ENCODE measurements around the gene SPOCK3. TPM values are rescaled to one million over a fixed set of nuclear protein-coding genes. Genes with fewer than 3 reads are reported as not detected.

SPOCK3 gene
- total RNA-seq, 1 experiment from 2014 or later: not detected

- no peak overlapping the region for H2AFZ ChIP-seq (ENCODE audit: low read length)
- H4K20me1 ChIP-seq (ENCODE audit: insufficient read depth, low read depth, low read length): no peaks in the 10 kb centered on the region
- H3K4me2 ChIP-seq (ENCODE audit: low read depth, low read length, poor library complexity, severe bottlenecking): no peak overlapping the region
- H3K4me1 ChIP-seq (ENCODE audit: low read length): no peaks in the 10 kb centered on the region
- DNase-seq: no peak
- H3K27me3 ChIP-seq (ENCODE audit: low read length): no peaks in the 10 kb centered on the region
- H3K36me3 ChIP-seq (ENCODE audit: insufficient read depth, low read length): no peaks in the 10 kb centered on the region
- no peak overlapping the region for H3K27ac ChIP-seq (ENCODE audit: low read length)
- no peak overlapping the region for H3K4me3 ChIP-seq (ENCODE audit: low read length)
- H3K9me3 ChIP-seq (ENCODE audit: low read length): no peaks in the 10 kb centered on the region
- H3K79me2 ChIP-seq (ENCODE audit: low read length): no peaks in the 10 kb centered on the region
- H3K9ac ChIP-seq (ENCODE audit: low read length): no peak overlapping the region
- no peaks in the 10 kb centered on the region for H3K9me2 ChIP-seq (replicated peaks; ENCODE audit: insufficient read depth, low read length)
Measured at GRCh38 chr4:167233685-167234315, 494 bp downstream of the SPOCK3 start.

- H3K27me3 ChIP-seq (ENCODE audit: low read length): no peaks in the 10 kb centered on the region
- H3K9ac ChIP-seq (ENCODE audit: low read length): no peak overlapping the region
- H3K4me1 ChIP-seq (ENCODE audit: low read length): no peaks in the 10 kb centered on the region
- H3K9me2 ChIP-seq (replicated peaks; ENCODE audit: insufficient read depth, low read length): no peaks in the 10 kb centered on the region
- DNase-seq: no peak
- no peak overlapping the region for H2AFZ ChIP-seq (ENCODE audit: low read length)
- H3K27ac ChIP-seq (ENCODE audit: low read length): no peak overlapping the region
- no peak overlapping the region for H3K4me2 ChIP-seq (ENCODE audit: low read depth, low read length, poor library complexity, severe bottlenecking)
- no peaks in the 10 kb centered on the region for H4K20me1 ChIP-seq (ENCODE audit: insufficient read depth, low read depth, low read length)
- no peak overlapping the region for H3K4me3 ChIP-seq (ENCODE audit: low read length)
- H3K9me3 ChIP-seq (ENCODE audit: low read length): no peaks in the 10 kb centered on the region
- H3K79me2 ChIP-seq (ENCODE audit: low read length): no peaks in the 10 kb centered on the region
- H3K36me3 ChIP-seq (ENCODE audit: insufficient read depth, low read length): no peaks in the 10 kb centered on the region
Measured at GRCh38 chr4:167232805-167233684, 1.2 kb downstream of the SPOCK3 start.

GRCh38 chr4:167230744-167231143 is 3.5 kb downstream of the SPOCK3 start:
- no peaks in the 10 kb centered on the region for H4K20me1 ChIP-seq (ENCODE audit: insufficient read depth, low read depth, low read length)
- H3K9ac ChIP-seq (ENCODE audit: low read length): no peak overlapping the region
- DNase-seq: no peak
- H3K4me1 ChIP-seq (ENCODE audit: low read length): no peaks in the 10 kb centered on the region
- H3K79me2 ChIP-seq (ENCODE audit: low read length): no peaks in the 10 kb centered on the region
- no peak overlapping the region for H2AFZ ChIP-seq (ENCODE audit: low read length)
- H3K4me3 ChIP-seq (ENCODE audit: low read length): no peak overlapping the region
- H3K9me3 ChIP-seq (ENCODE audit: low read length): no peaks in the 10 kb centered on the region
- no peak overlapping the region for H3K4me2 ChIP-seq (ENCODE audit: low read depth, low read length, poor library complexity, severe bottlenecking)
- H3K27ac ChIP-seq (ENCODE audit: low read length): no peak overlapping the region
- H3K36me3 ChIP-seq (ENCODE audit: insufficient read depth, low read length): no peaks in the 10 kb centered on the region
- no peaks in the 10 kb centered on the region for H3K9me2 ChIP-seq (replicated peaks; ENCODE audit: insufficient read depth, low read length)
- no peaks in the 10 kb centered on the region for H3K27me3 ChIP-seq (ENCODE audit: low read length)

DNA sequence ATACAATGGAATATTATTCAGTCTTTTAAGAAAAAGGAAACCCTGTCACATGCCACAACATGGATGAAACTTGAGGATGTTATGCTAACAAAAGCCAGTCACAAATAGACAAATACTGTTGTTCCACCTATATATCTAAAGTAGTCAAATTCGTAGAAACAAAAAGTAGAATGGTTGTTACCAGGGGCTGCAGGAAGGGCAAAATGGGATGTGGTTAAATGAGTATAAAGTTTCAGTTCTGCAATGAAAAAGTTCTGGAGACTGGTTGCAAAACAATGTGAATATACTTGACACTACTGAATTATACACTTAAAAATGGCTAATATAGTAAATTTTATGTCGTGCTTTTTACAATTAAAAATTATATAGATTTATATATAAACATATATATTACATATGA is 12.2 kb downstream of the SPOCK3 start:
- Histone ChIP-seq H3K9me3 (ENCODE audit: low read length) (no peaks in the 10 kb centered on the region), H3K27ac (ENCODE audit: low read length) (no peak overlapping the region), H3K9ac (ENCODE audit: low read length) (no peak overlapping the region), H3K4me3 (ENCODE audit: low read length) (no peak overlapping the region), H3K79me2 (ENCODE audit: low read length) (no peaks in the 10 kb centered on the region), H2AFZ (ENCODE audit: low read length) (no peak overlapping the region), H3K27me3 (ENCODE audit: low read length) (no peaks in the 10 kb centered on the region), H3K4me2 (ENCODE audit: low read depth, low read length, poor library complexity, severe bottlenecking) (no peak overlapping the region), H3K9me2 (replicated peaks; ENCODE audit: insufficient read depth, low read length) (no peaks in the 10 kb centered on the region), H4K20me1 (ENCODE audit: insufficient read depth, low read depth, low read length) (no peaks in the 10 kb centered on the region), H3K36me3 (ENCODE audit: insufficient read depth, low read length) (no peaks in the 10 kb centered on the region), H3K4me1 (ENCODE audit: low read length) (no peaks in the 10 kb centered on the region)
- no peak for DNase-seq

DNA sequence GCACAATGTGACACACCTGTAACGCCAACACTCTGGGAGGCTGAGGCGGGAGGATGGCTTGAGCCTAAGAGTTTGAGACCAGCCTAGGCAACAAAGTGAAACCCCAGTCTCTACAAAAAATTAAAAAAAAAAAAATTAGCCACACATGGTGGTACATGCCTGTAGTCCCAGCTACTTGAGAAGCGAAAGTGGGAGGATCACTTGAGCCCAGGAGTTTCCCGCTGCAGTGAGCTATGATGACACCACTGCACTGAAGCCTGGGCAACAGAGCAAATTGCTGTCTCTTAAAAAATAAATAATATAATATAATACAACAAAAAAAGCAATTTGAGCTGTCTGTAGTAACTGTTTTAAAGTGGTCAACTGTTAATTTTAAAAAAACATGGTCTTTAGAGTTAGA is 13.2 kb downstream of the SPOCK3 start:
- Histone ChIP-seq H3K27me3 (ENCODE audit: low read length) (no peaks in the 10 kb centered on the region), H3K79me2 (ENCODE audit: low read length) (no peaks in the 10 kb centered on the region), H2AFZ (ENCODE audit: low read length) (no peak overlapping the region), H3K9me3 (ENCODE audit: low read length) (no peaks in the 10 kb centered on the region), H3K4me2 (ENCODE audit: low read depth, low read length, poor library complexity, severe bottlenecking) (no peak overlapping the region), H4K20me1 (ENCODE audit: insufficient read depth, low read depth, low read length) (no peaks in the 10 kb centered on the region), H3K4me3 (ENCODE audit: low read length) (no peak overlapping the region), H3K9me2 (replicated peaks; ENCODE audit: insufficient read depth, low read length) (no peaks in the 10 kb centered on the region), H3K9ac (ENCODE audit: low read length) (no peak overlapping the region), H3K4me1 (ENCODE audit: low read length) (no peaks in the 10 kb centered on the region), H3K36me3 (ENCODE audit: insufficient read depth, low read length) (no peaks in the 10 kb centered on the region), H3K27ac (ENCODE audit: low read length) (no peak overlapping the region)
- no peak for DNase-seq

GRCh38 chr4:167218022-167218608 is 16.2 kb downstream of the SPOCK3 start:
- H4K20me1 ChIP-seq (ENCODE audit: insufficient read depth, low read depth, low read length): no peaks in the 10 kb centered on the region
- H3K27me3 ChIP-seq (ENCODE audit: low read length): no peaks in the 10 kb centered on the region
- no peak overlapping the region for H2AFZ ChIP-seq (ENCODE audit: low read length)
- no peaks in the 10 kb centered on the region for H3K9me2 ChIP-seq (replicated peaks; ENCODE audit: insufficient read depth, low read length)
- H3K4me2 ChIP-seq (ENCODE audit: low read depth, low read length, poor library complexity, severe bottlenecking): no peak overlapping the region
- DNase-seq: no peak
- H3K4me3 ChIP-seq (ENCODE audit: low read length): no peak overlapping the region
- no peaks in the 10 kb centered on the region for H3K36me3 ChIP-seq (ENCODE audit: insufficient read depth, low read length)
- no peak overlapping the region for H3K27ac ChIP-seq (ENCODE audit: low read length)
- no peaks in the 10 kb centered on the region for H3K79me2 ChIP-seq (ENCODE audit: low read length)
- no peak overlapping the region for H3K9ac ChIP-seq (ENCODE audit: low read length)
- no peaks in the 10 kb centered on the region for H3K4me1 ChIP-seq (ENCODE audit: low read length)
- no peaks in the 10 kb centered on the region for H3K9me3 ChIP-seq (ENCODE audit: low read length)

GRCh38 chr4:167216783-167217182 is 17.5 kb downstream of the SPOCK3 start:
- Histone ChIP-seq H3K4me2 (ENCODE audit: low read depth, low read length, poor library complexity, severe bottlenecking) (no peak overlapping the region), H3K79me2 (ENCODE audit: low read length) (no peaks in the 10 kb centered on the region), H2AFZ (ENCODE audit: low read length) (no peak overlapping the region), H3K9me3 (ENCODE audit: low read length) (no peaks in the 10 kb centered on the region), H3K4me1 (ENCODE audit: low read length) (no peaks in the 10 kb centered on the region), H3K9ac (ENCODE audit: low read length) (no peak overlapping the region), H3K36me3 (ENCODE audit: insufficient read depth, low read length) (no peaks in the 10 kb centered on the region), H4K20me1 (ENCODE audit: insufficient read depth, low read depth, low read length) (no peaks in the 10 kb centered on the region), H3K4me3 (ENCODE audit: low read length) (no peak overlapping the region), H3K27me3 (ENCODE audit: low read length) (no peaks in the 10 kb centered on the region), H3K27ac (ENCODE audit: low read length) (no peak overlapping the region), H3K9me2 (replicated peaks; ENCODE audit: insufficient read depth, low read length) (no peaks in the 10 kb centered on the region)
- DNase-seq: no peak

GRCh38 chr4:167210166-167210565 is 24.1 kb downstream of the SPOCK3 start:
- Histone ChIP-seq H3K27me3 (ENCODE audit: low read length) (no peaks in the 10 kb centered on the region), H2AFZ (ENCODE audit: low read length) (no peak overlapping the region), H3K36me3 (ENCODE audit: insufficient read depth, low read length) (no peaks in the 10 kb centered on the region), H3K4me2 (ENCODE audit: low read depth, low read length, poor library complexity, severe bottlenecking) (no peak overlapping the region), H3K27ac (ENCODE audit: low read length) (no peak overlapping the region), H3K79me2 (ENCODE audit: low read length) (no peaks in the 10 kb centered on the region), H3K9me2 (replicated peaks; ENCODE audit: insufficient read depth, low read length) (no peaks in the 10 kb centered on the region), H3K4me1 (ENCODE audit: low read length) (no peaks in the 10 kb centered on the region), H4K20me1 (ENCODE audit: insufficient read depth, low read depth, low read length) (no peaks in the 10 kb centered on the region), H3K4me3 (ENCODE audit: low read length) (no peak overlapping the region), H3K9me3 (ENCODE audit: low read length) (no peaks in the 10 kb centered on the region), H3K9ac (ENCODE audit: low read length) (no peak overlapping the region)
- no peak for DNase-seq
